WTC11 (cell line): ENCODE measurements around the gene SPHKAP. TPM values are rescaled to one million over a fixed set of nuclear protein-coding genes. Genes with fewer than 3 reads are reported as not detected.

Source experiments
- ATAC-seq: fragments of 200-7000 bp; cut with Tn5 transposase; 2 replicates; pipeline ENCODE4 v1.10.0; 2021; ENCODE audit warnings: mild to moderate bottlenecking, moderate library complexity
- CTCF ChIA-PET: fragments of 300-600 bp; sonication (Branson Sonifier 250); formaldehyde crosslinking; loops from one replicate; lab custom pipeline; 2021; ENCODE audit warnings: antibody characterized with exemption; lab: Charles Lee
- POLR2A ChIA-PET: fragments of 350-600 bp; sonication (Branson Sonifier 250); formaldehyde crosslinking; loops from one replicate; lab custom pipeline; 2021; ENCODE audit warnings: antibody characterized with exemption; lab: Charles Lee
- DNase-seq: peaks from one replicate; pipeline ENCODE4 v3.0.0; 2021; ENCODE audit warnings: low spot score
- H3K27ac Mint-ChIP-seq: 2 replicates; pipeline ENCODE4 v1.8.0; 2021; ENCODE audit warnings: mixed read lengths
- H3K27me3 Mint-ChIP-seq: 2 replicates; pipeline ENCODE4 v1.8.0; 2021; ENCODE audit warnings: low read depth, mild to moderate bottlenecking, moderate library complexity, mixed read lengths
- H3K36me3 Mint-ChIP-seq: 2 replicates; pipeline ENCODE4 v1.8.0; 2021; ENCODE audit warnings: mixed read lengths
- H3K4me1 Mint-ChIP-seq: 2 replicates; pipeline ENCODE4 v1.8.0; 2022; ENCODE audit warnings: mixed read lengths
- H3K4me3 Mint-ChIP-seq: 2 replicates; pipeline ENCODE4 v1.8.0; 2021; ENCODE audit warnings: mild to moderate bottlenecking, moderate library complexity, mixed read lengths
- H3K9me3 Mint-ChIP-seq: 2 replicates; pipeline ENCODE4 v1.8.0; 2021; ENCODE audit warnings: mixed read lengths
- AFF4 ChIP-seq: sonication (generic); formaldehyde crosslinking; IDR thresholded peaks from 2 replicates; pipeline ENCODE4 v1.8.1; 2023; ENCODE audit warnings: mild to moderate bottlenecking, missing genetic modification reagents, borderline replicate concordance
- AR ChIP-seq: fragments of 250-450 bp; sonication (Bioruptor Pico); IDR thresholded peaks from 2 replicates; pipeline ENCODE4 v1.9.0; 2021; ENCODE audit warnings: mild to moderate bottlenecking
- ATF1 ChIP-seq: sonication (generic); formaldehyde crosslinking; IDR thresholded peaks from 2 replicates; pipeline ENCODE4 v1.8.1; 2023; ENCODE audit warnings: mild to moderate bottlenecking, moderate library complexity, missing genetic modification reagents
- E2F1 ChIP-seq: sonication (generic); formaldehyde crosslinking; IDR thresholded peaks from 2 replicates; pipeline ENCODE4 v1.8.0; 2022; ENCODE audit warnings: mild to moderate bottlenecking, missing genetic modification reagents
- ERG ChIP-seq: fragments of 250-450 bp; sonication (Bioruptor Pico); IDR thresholded peaks from 2 replicates; pipeline ENCODE4 v1.8.0; 2021; ENCODE audit warnings: mild to moderate bottlenecking
- GABPB1 ChIP-seq: sonication (generic); formaldehyde crosslinking; IDR thresholded peaks from 2 replicates; pipeline ENCODE4 v1.8.1; 2023; ENCODE audit warnings: mild to moderate bottlenecking, missing genetic modification reagents
- GTF2I ChIP-seq: fragments of 250-450 bp; sonication (Bioruptor Pico); conservative IDR thresholded peaks from 2 replicates; pipeline ENCODE4 v1.4.0; 2021; ENCODE audit warnings: mild to moderate bottlenecking
- MAX ChIP-seq: sonication (generic); formaldehyde crosslinking; IDR thresholded peaks from 2 replicates; pipeline ENCODE4 v1.8.0; 2022; ENCODE audit warnings: mild to moderate bottlenecking, missing genetic modification reagents
- NR3C1 ChIP-seq: sonication (generic); formaldehyde crosslinking; conservative IDR thresholded peaks from 2 replicates; pipeline ENCODE4 v1.8.1; 2023; ENCODE audit warnings: low read depth, mild to moderate bottlenecking, missing genetic modification reagents
- OVOL2 ChIP-seq: fragments of 250-450 bp; sonication (Bioruptor Pico); IDR thresholded peaks from 2 replicates; pipeline ENCODE4 v1.9.0; 2021; ENCODE audit warnings: mild to moderate bottlenecking, borderline replicate concordance
- PRDM15 ChIP-seq: sonication (generic); formaldehyde crosslinking; IDR thresholded peaks from 2 replicates; pipeline ENCODE4 v1.8.0; 2022; ENCODE audit warnings: missing genetic modification reagents
- PRRX2 ChIP-seq: fragments of 250-450 bp; sonication (Bioruptor Pico); IDR thresholded peaks from 2 replicates; pipeline ENCODE4 v1.8.0; 2021; ENCODE audit warnings: mild to moderate bottlenecking
- SMAD3 ChIP-seq: sonication (generic); formaldehyde crosslinking; IDR thresholded peaks from 2 replicates; pipeline ENCODE4 v1.8.0; 2022; ENCODE audit warnings: missing genetic modification reagents, mild to moderate bottlenecking, borderline replicate concordance
- STAT6 ChIP-seq: sonication (generic); formaldehyde crosslinking; conservative IDR thresholded peaks from 2 replicates; pipeline ENCODE4 v1.8.1; 2023; ENCODE audit warnings: mild to moderate bottlenecking, low read depth, missing genetic modification reagents, moderate library complexity
- USF1 ChIP-seq: sonication (generic); formaldehyde crosslinking; IDR thresholded peaks from 2 replicates; pipeline ENCODE4 v1.8.0; 2022; ENCODE audit warnings: mild to moderate bottlenecking, missing genetic modification reagents
- ZBTB21 ChIP-seq: sonication (generic); formaldehyde crosslinking; IDR thresholded peaks from 2 replicates; pipeline ENCODE4 v1.8.1; 2023; ENCODE audit warnings: mild to moderate bottlenecking, missing genetic modification reagents, borderline replicate concordance
- ZNF138 ChIP-seq: sonication (generic); formaldehyde crosslinking; conservative IDR thresholded peaks from 2 replicates; pipeline ENCODE4 v1.8.1; 2022; ENCODE audit warnings: mild to moderate bottlenecking, moderate library complexity, missing genetic modification reagents
- ZNF396 ChIP-seq: fragments of 250-450 bp; sonication (Bioruptor Pico); IDR thresholded peaks from 2 replicates; pipeline ENCODE4 v1.8.0; 2021; ENCODE audit warnings: mild to moderate bottlenecking, moderate library complexity, borderline replicate concordance
- ZNF416 ChIP-seq: fragments of 250-450 bp; sonication (Bioruptor Pico); IDR thresholded peaks from 2 replicates; pipeline ENCODE4 v1.9.0; 2021; ENCODE audit warnings: mild to moderate bottlenecking, inconsistent platforms
- total RNA-seq: library from RNA; stranded (reverse); gene quantifications from 3 replicates; pipeline ENCODE4 v1.2.3, GENCODE V29; 2021

SPHKAP gene
- total RNA-seq, 1 experiment from 2014 or later, result not detected

- TF ChIP-seq E2F1 (no peak), ZBTB21 (no peak), AR (CRISPR knock-in tag) (no peak), PRRX2 (no peak)
These were observed 238.5 kb downstream of the SPHKAP start (continued) for GRCh38 chr2:227942965-227943364.

GRCh38 chr2:227942021-227942420 lies 239.5 kb downstream of the SPHKAP start:
- Mint-ChIP-seq H3K4me1 (peaks cover 11% of the 10 kb centered on the region), H3K4me3 (no peak overlapping the region), H3K27ac (no peak overlapping the region), H3K9me3 (peaks cover 4% of the 10 kb centered on the region), H3K27me3 (no peaks in the 10 kb centered on the region; the same call in 1 of the 2 replicates), H3K36me3 (no peaks in the 10 kb centered on the region; the same call in 1 of the 2 replicates)
- ChIA-PET CTCF (no interaction called here), POLR2A (no interaction called here)
- ATAC-seq (no peak), DNase-seq (no peak)
- TF ChIP-seq PRDM15 (CRISPR knock-in tag) (no peak), AFF4 (CRISPR knock-in tag) (no peak), GABPB1 (CRISPR knock-in tag) (no peak), NR3C1 (CRISPR knock-in tag) (no peak), STAT6 (CRISPR knock-in tag) (no peak), ZNF396 (CRISPR knock-in tag) (no peak), ATF1 (no peak), SMAD3 (CRISPR knock-in tag) (no peak), ZNF416 (CRISPR knock-in tag) (no peak), ZNF138 (no peak), USF1 (CRISPR knock-in tag) (no peak), GTF2I (no peak), OVOL2 (CRISPR knock-in tag) (no peak), ERG (CRISPR knock-in tag) (no peak), MAX (CRISPR knock-in tag) (no peak)
